ENCODE measurements around the gene GARIN5B. TPM values are rescaled to one million over a fixed set of nuclear protein-coding genes. Genes with fewer than 3 reads are reported as not detected.
"Not testable (repeated sequence)": the region's sequence is repeated elsewhere in the genome, so short reads cannot be mapped to it uniquely, and the experiment has no call there.

GARIN5B gene
- total RNA-seq, 1 experiment from 2014 or later = 0.13 TPM

GRCh38 chr19:55407800-55408532 lies 44.9 kb upstream of the GARIN5B start:
- H3K27me3 ChIP-seq (ENCODE audit: insufficient read depth, low read length) = no peaks in the 10 kb centered on the region
- WGBS (ENCODE audit: extremely low coverage, insufficient read length, low lambda C conversion rate) = no CpG with 5 or more reads among the region's 72 CpGs
- peak; percentile 99 for DNase-seq
- H3K4me1 Mint-ChIP-seq = peaks cover 18 to 31% of the 10 kb centered on the region in 2 experiments
- no peak overlapping the region for H2BK20ac ChIP-seq (ENCODE audit: low read depth, low read length, poor library complexity, severe bottlenecking)
- H3K27me3 Mint-ChIP-seq (ENCODE audit: low read depth) = peaks cover 26% of the 10 kb centered on the region
- H2BK12ac ChIP-seq (ENCODE audit: insufficient read length, low read depth, low read length) = no peak overlapping the region
- peak overlapping the region; percentile 77 for H3K4me2 ChIP-seq (ENCODE audit: insufficient read depth, insufficient read length, low read length)
- no peaks in the 10 kb centered on the region; the same call in 1 of the 2 replicates for H3K4me1 ChIP-seq (ENCODE audit: insufficient read depth, low read length)
- no peaks in the 10 kb centered on the region for H3K9me3 ChIP-seq (ENCODE audit: control insufficient read depth, low read depth, low read length)
- H2BK120ac ChIP-seq (ENCODE audit: low read depth, low read length, poor library complexity, severe bottlenecking) = peak overlapping the region; percentile 91
- peak overlapping the region; percentile 97; the same call in 1 of the 2 replicates for H3K14ac ChIP-seq (ENCODE audit: insufficient read depth, low read length)
- no peak overlapping the region for H2AFZ ChIP-seq (ENCODE audit: low read length)
- H3K4ac ChIP-seq (ENCODE audit: low read depth, low read length) = peak overlapping the region; percentile 54; the same call in 1 of the 2 replicates
- peaks cover 37 to 45% (median 43%) of the 10 kb centered on the region in 3 experiments for H3K36me3 Mint-ChIP-seq (ENCODE audit: insufficient read depth in 1 of 3, low read depth in 3 of 3)
- H2AK5ac ChIP-seq (ENCODE audit: insufficient read length, low read length) = peak overlapping the region; percentile 26
- no peak overlapping the region for H4K8ac ChIP-seq (replicated peaks; ENCODE audit: insufficient read length, low read depth, low read length)
- peak overlapping the region; percentile 96 for H3K18ac ChIP-seq (ENCODE audit: insufficient read length, low read depth, low read length)
- no peak overlapping the region for H2BK15ac ChIP-seq (ENCODE audit: low read depth, low read length)
- peaks cover 7% of the 10 kb centered on the region for H3K79me1 ChIP-seq (ENCODE audit: insufficient read depth, low read depth, low read length, poor library complexity, severe bottlenecking)
- TF ChIP-seq, protein P1, sequence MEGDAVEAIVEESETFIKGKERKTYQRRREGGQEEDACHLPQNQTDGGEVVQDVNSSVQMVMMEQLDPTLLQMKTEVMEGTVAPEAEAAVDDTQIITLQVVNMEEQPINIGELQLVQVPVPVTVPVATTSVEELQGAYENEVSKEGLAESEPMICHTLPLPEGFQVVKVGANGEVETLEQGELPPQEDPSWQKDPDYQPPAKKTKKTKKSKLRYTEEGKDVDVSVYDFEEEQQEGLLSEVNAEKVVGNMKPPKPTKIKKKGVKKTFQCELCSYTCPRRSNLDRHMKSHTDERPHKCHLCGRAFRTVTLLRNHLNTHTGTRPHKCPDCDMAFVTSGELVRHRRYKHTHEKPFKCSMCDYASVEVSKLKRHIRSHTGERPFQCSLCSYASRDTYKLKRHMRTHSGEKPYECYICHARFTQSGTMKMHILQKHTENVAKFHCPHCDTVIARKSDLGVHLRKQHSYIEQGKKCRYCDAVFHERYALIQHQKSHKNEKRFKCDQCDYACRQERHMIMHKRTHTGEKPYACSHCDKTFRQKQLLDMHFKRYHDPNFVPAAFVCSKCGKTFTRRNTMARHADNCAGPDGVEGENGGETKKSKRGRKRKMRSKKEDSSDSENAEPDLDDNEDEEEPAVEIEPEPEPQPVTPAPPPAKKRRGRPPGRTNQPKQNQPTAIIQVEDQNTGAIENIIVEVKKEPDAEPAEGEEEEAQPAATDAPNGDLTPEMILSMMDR (conservative IDR thresholded peaks at IDR 0.05) = no peak
- H3K79me2 ChIP-seq (ENCODE audit: insufficient read depth, low read length) = peaks cover 14% of the 10 kb centered on the region; the same call in 1 of the 2 replicates
- H3K4me3 Mint-ChIP-seq = peak overlapping the region; percentile 88 to 90
- no peak overlapping the region for H3K23ac ChIP-seq (ENCODE audit: insufficient read length, low read depth, low read length)
- peak overlapping the region; percentile 66 for H3K27ac ChIP-seq (ENCODE audit: insufficient read length, low read depth, low read length)
- peak overlapping the region; percentile 97 to 99 (median 98) for H3K27ac Mint-ChIP-seq
- peak overlapping the region; percentile 96 for H4K5ac ChIP-seq (ENCODE audit: insufficient read length, low read depth, low read length)
- H3K9ac ChIP-seq (ENCODE audit: extremely low read depth, insufficient read length, low read length) = no peak overlapping the region
- peak overlapping the region; percentile 92 for H3T11ph ChIP-seq (ENCODE audit: low read length)
- H3K9me3 Mint-ChIP-seq = peaks cover 20 to 21% of the 10 kb centered on the region in 2 experiments
- peaks cover 6% of the 10 kb centered on the region for H3K23me2 ChIP-seq (ENCODE audit: insufficient read length, low read depth, low read length, poor library complexity, severe bottlenecking)
- H4K91ac ChIP-seq (ENCODE audit: insufficient read length, low read depth, low read length) = peak overlapping the region; percentile 87
- no peak overlapping the region for H3K56ac ChIP-seq (ENCODE audit: insufficient read length, low read depth, low read length)
- H2BK5ac ChIP-seq (ENCODE audit: insufficient read length, low read length) = peak overlapping the region; percentile 27
- H4K20me1 ChIP-seq (ENCODE audit: control insufficient read depth, insufficient read depth, insufficient read length) = no peaks in the 10 kb centered on the region

DNA sequence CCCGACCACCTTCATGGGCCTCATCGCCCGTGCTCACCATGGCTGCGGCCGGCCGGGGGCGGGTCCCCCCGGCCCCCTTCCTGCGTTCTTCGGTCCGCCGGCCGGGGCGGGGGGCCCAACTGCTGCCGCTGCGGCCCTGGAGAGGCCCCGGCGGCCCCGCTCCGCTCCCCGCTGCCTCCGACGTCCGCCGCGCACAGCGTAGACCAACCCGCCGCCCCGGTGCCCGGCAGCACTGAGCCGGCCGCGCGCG lies 44.4 kb upstream of the GARIN5B start, which contains the start of gene UBE2S:
TSS of gene UBE2S (minus strand) at position 239 of the 250 bp plus-strand sequence. CDS start at position 40, 199 bp downstream.
- H4K8ac ChIP-seq (replicated peaks; ENCODE audit: insufficient read length, low read depth, low read length); H2AFZ ChIP-seq (ENCODE audit: low read length); H3K4me1 ChIP-seq (ENCODE audit: insufficient read depth, low read length); H4K20me1 ChIP-seq (ENCODE audit: control insufficient read depth, insufficient read depth, insufficient read length); H3K9me3 ChIP-seq (ENCODE audit: control insufficient read depth, low read depth, low read length); H3K23me2 ChIP-seq (ENCODE audit: insufficient read length, low read depth, low read length, poor library complexity, severe bottlenecking); H3K56ac ChIP-seq (ENCODE audit: insufficient read length, low read depth, low read length); DNase-seq; H3K27me3 ChIP-seq (ENCODE audit: insufficient read depth, low read length); H2BK20ac ChIP-seq (ENCODE audit: low read depth, low read length, poor library complexity, severe bottlenecking); H2BK15ac ChIP-seq (ENCODE audit: low read depth, low read length); H3K79me1 ChIP-seq (ENCODE audit: insufficient read depth, low read depth, low read length, poor library complexity, severe bottlenecking); H3K23ac ChIP-seq (ENCODE audit: insufficient read length, low read depth, low read length): not testable (repeated sequence)
- no CpG with 5 or more reads among the region's 36 CpGs for WGBS (ENCODE audit: extremely low coverage, insufficient read length, low lambda C conversion rate)
- Histone ChIP-seq H4K91ac (ENCODE audit: insufficient read length, low read depth, low read length) (peak within 1 kb of the TSS; percentile 87), H3K4ac (ENCODE audit: low read depth, low read length) (peak within 1 kb of the TSS; percentile 54; the same call in 1 of the 2 replicates), H3K27ac (ENCODE audit: insufficient read length, low read depth, low read length) (peak within 1 kb of the TSS; percentile 66), H2AK5ac (ENCODE audit: insufficient read length, low read length) (peak within 1 kb of the TSS; percentile 26), H3K9ac (ENCODE audit: extremely low read depth, insufficient read length, low read length) (peak within 1 kb of the TSS; percentile 73), H3T11ph (ENCODE audit: low read length) (peak within 1 kb of the TSS; percentile 92), H3K4me2 (ENCODE audit: insufficient read depth, insufficient read length, low read length) (peak within 1 kb of the TSS; percentile 77), H3K14ac (ENCODE audit: insufficient read depth, low read length) (peak within 1 kb of the TSS; percentile 97), H2BK12ac (ENCODE audit: insufficient read length, low read depth, low read length) (peak within 1 kb of the TSS; percentile 65), H2BK120ac (ENCODE audit: low read depth, low read length, poor library complexity, severe bottlenecking) (peak within 1 kb of the TSS; percentile 91), H2BK5ac (ENCODE audit: insufficient read length, low read length) (peak within 1 kb of the TSS; percentile 27), H3K79me2 (ENCODE audit: insufficient read depth, low read length) (peaks cover 14% of the 10 kb centered on the region; the same call in 1 of the 2 replicates), H3K18ac (ENCODE audit: insufficient read length, low read depth, low read length) (peak within 1 kb of the TSS; percentile 96), H4K5ac (ENCODE audit: insufficient read length, low read depth, low read length) (peak within 1 kb of the TSS; percentile 96)
- Mint-ChIP-seq H3K36me3 (ENCODE audit: insufficient read depth in 1 of 3, low read depth in 3 of 3) (peaks cover 41 to 50% (median 48%) of the 10 kb centered on the region in 3 experiments), H3K27ac (peak within 1 kb of the TSS; percentile 97 to 99 (median 98)), H3K27me3 (ENCODE audit: low read depth) (peaks cover 26% of the 10 kb centered on the region), H3K4me3 (peak within 1 kb of the TSS; percentile 88 to 90), H3K4me1 (peaks cover 18 to 34% of the 10 kb centered on the region in 2 experiments), H3K9me3 (peaks cover 20 to 21% of the 10 kb centered on the region in 2 experiments)
